NB4 (cell line): Measurements from ENCODE around the gene NTRK3.

Experiments used
- POLR2A ChIP-seq: IDR thresholded peaks from 2 replicates; pipeline ENCODE4 v1.6.1; 2011; ENCODE audit warnings: mild to moderate bottlenecking; ENCODE audit not compliant: insufficient read length; ENCODE audit errors: extremely low read depth
- TF ChIP-seq, protein P1 (sequence below): IDR thresholded peaks from one replicate; pipeline ENCODE4 v1.5.1; 2012; ENCODE audit warnings: low read depth, low read length

DNA sequence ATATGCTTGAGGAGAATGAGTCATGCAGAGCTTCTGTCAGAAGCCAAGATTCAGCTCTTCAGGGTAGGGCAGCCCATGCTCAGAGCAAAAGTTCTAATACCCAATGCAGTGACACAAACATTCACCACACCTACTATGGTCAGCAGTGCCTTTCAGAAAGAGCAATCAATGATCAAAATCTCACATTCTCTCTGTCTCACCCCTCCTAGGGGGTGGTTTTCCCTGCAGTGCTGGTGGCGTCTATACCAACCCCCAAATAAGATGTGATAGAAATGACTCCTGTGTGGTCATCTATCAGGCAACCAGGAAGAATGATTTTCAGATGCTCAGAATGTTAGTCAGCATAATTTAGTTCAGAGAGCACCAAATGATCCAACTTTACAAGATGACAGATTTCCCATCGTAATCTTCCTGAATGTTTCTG, 385.3 kb downstream of the NTRK3 start:
- TF ChIP-seq POLR2A: no peak
- TF ChIP-seq, protein P1, sequence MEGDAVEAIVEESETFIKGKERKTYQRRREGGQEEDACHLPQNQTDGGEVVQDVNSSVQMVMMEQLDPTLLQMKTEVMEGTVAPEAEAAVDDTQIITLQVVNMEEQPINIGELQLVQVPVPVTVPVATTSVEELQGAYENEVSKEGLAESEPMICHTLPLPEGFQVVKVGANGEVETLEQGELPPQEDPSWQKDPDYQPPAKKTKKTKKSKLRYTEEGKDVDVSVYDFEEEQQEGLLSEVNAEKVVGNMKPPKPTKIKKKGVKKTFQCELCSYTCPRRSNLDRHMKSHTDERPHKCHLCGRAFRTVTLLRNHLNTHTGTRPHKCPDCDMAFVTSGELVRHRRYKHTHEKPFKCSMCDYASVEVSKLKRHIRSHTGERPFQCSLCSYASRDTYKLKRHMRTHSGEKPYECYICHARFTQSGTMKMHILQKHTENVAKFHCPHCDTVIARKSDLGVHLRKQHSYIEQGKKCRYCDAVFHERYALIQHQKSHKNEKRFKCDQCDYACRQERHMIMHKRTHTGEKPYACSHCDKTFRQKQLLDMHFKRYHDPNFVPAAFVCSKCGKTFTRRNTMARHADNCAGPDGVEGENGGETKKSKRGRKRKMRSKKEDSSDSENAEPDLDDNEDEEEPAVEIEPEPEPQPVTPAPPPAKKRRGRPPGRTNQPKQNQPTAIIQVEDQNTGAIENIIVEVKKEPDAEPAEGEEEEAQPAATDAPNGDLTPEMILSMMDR: no peak
